GM23248 (cell line): ENCODE data around the gene SWAP70.

Experiments used
- EZH2 ChIP-seq: fragments of 200-600 bp; sonication (generic); IDR thresholded peaks from 2 replicates; pipeline ENCODE4 v1.6.1; 2018; ENCODE audit warnings: antibody characterized with exemption, mild to moderate bottlenecking; ENCODE audit not compliant: insufficient read depth, poor library complexity, severe bottlenecking
- EZH2phosphoT487 ChIP-seq: fragments of 200-600 bp; sonication (generic); IDR thresholded peaks from 2 replicates; pipeline ENCODE4 v1.6.1; 2018; ENCODE audit warnings: antibody characterized with exemption, moderate library complexity, mild to moderate bottlenecking, low read depth; ENCODE audit not compliant: insufficient read depth

- TF ChIP-seq EZH2, result no peak
- no peak for TF ChIP-seq EZH2phosphoT487
Observed at GRCh38 chr11:9760193-9760575, 96.3 kb downstream of the SWAP70 start.
